KOPT-K1 (cell line): ENCODE data around the gene TLE4.

Experiments
- H3K27ac ChIP-seq: fragments of 200-600 bp; sonication (generic); 2 replicates; pipeline ENCODE4 v1.5.1; 2016; ENCODE audit warnings: antibody characterized with exemption, mild to moderate bottlenecking, low read depth, low read length; ENCODE audit not compliant: poor library complexity, severe bottlenecking
- H3K36me3 ChIP-seq: fragments of 200-600 bp; sonication (generic); 2 replicates; pipeline ENCODE4 v1.5.1; 2017; ENCODE audit warnings: antibody characterized with exemption, mild to moderate bottlenecking, low read length, moderate library complexity; ENCODE audit not compliant: insufficient read depth
- H3K9me3 ChIP-seq: fragments of 200-600 bp; sonication (generic); 2 replicates; pipeline ENCODE4 v1.5.1; 2017; ENCODE audit warnings: antibody characterized with exemption, low read length, mild to moderate bottlenecking; ENCODE audit not compliant: insufficient read depth, poor library complexity, severe bottlenecking

Gene TLE4

GRCh38 chr9:79609468-79610018, 37.8 kb downstream of the TLE4 start:
- Histone ChIP-seq H3K27ac (no peak overlapping the region), H3K36me3 (no peaks in the 10 kb centered on the region), H3K9me3 (no peaks in the 10 kb centered on the region)

- no peaks in the 10 kb centered on the region for H3K9me3 ChIP-seq
- H3K27ac ChIP-seq: no peak overlapping the region
- H3K36me3 ChIP-seq: no peaks in the 10 kb centered on the region
These were observed 38.4 kb downstream of the TLE4 start for GRCh38 chr9:79610019-79610631.

- no peaks in the 10 kb centered on the region for H3K9me3 ChIP-seq
- H3K36me3 ChIP-seq: no peaks in the 10 kb centered on the region
- H3K27ac ChIP-seq: no peak overlapping the region
These were observed 39.2 kb downstream of the TLE4 start for GRCh38 chr9:79610791-79611614.

- H3K27ac ChIP-seq: no peak overlapping the region
- no peaks in the 10 kb centered on the region for H3K36me3 ChIP-seq
- no peaks in the 10 kb centered on the region for H3K9me3 ChIP-seq
These were observed 41.4 kb downstream of the TLE4 start for GRCh38 chr9:79613145-79613544.

GRCh38 chr9:79615038-79615437, 43.3 kb downstream of the TLE4 start:
- H3K36me3 ChIP-seq: no peaks in the 10 kb centered on the region
- no peak overlapping the region for H3K27ac ChIP-seq
- no peaks in the 10 kb centered on the region for H3K9me3 ChIP-seq

GRCh38 chr9:79616013-79616412, 44.2 kb downstream of the TLE4 start:
- Histone ChIP-seq H3K9me3 (no peaks in the 10 kb centered on the region), H3K36me3 (no peaks in the 10 kb centered on the region), H3K27ac (no peak overlapping the region)

GRCh38 chr9:79616971-79617370, 45.2 kb downstream of the TLE4 start:
- no peaks in the 10 kb centered on the region for H3K36me3 ChIP-seq
- H3K9me3 ChIP-seq: no peaks in the 10 kb centered on the region
- H3K27ac ChIP-seq: no peak overlapping the region

GRCh38 chr9:79617395-79617794, 45.6 kb downstream of the TLE4 start:
- no peak overlapping the region for H3K27ac ChIP-seq
- H3K36me3 ChIP-seq: no peaks in the 10 kb centered on the region
- no peaks in the 10 kb centered on the region for H3K9me3 ChIP-seq

- H3K36me3 ChIP-seq: no peaks in the 10 kb centered on the region
- H3K9me3 ChIP-seq: no peaks in the 10 kb centered on the region
- H3K27ac ChIP-seq: no peak overlapping the region
These were observed 48.2 kb downstream of the TLE4 start for GRCh38 chr9:79619930-79620329.

GRCh38 chr9:79621916-79622575, 50.3 kb downstream of the TLE4 start:
- H3K9me3 ChIP-seq: no peaks in the 10 kb centered on the region
- no peak overlapping the region for H3K27ac ChIP-seq
- no peaks in the 10 kb centered on the region for H3K36me3 ChIP-seq

- H3K9me3 ChIP-seq: no peaks in the 10 kb centered on the region
- H3K36me3 ChIP-seq: no peaks in the 10 kb centered on the region
- H3K27ac ChIP-seq: no peak overlapping the region
These were observed 52.3 kb downstream of the TLE4 start for GRCh38 chr9:79623799-79624721.

- Histone ChIP-seq H3K27ac (no peak overlapping the region), H3K36me3 (no peaks in the 10 kb centered on the region), H3K9me3 (no peaks in the 10 kb centered on the region)
These were observed 58.0 kb downstream of the TLE4 start for GRCh38 chr9:79629721-79630120.

- Histone ChIP-seq H3K9me3 (no peaks in the 10 kb centered on the region), H3K36me3 (no peaks in the 10 kb centered on the region), H3K27ac (no peak overlapping the region)
These were observed 59.0 kb downstream of the TLE4 start for GRCh38 chr9:79630521-79631403.

- no peaks in the 10 kb centered on the region for H3K36me3 ChIP-seq
- H3K27ac ChIP-seq: no peak overlapping the region
These were observed 60.3 kb downstream of the TLE4 start for GRCh38 chr9:79632060-79632459.

More at GRCh38 chr9:79632060-79632459, 60.3 kb downstream of the TLE4 start:
- no peaks in the 10 kb centered on the region for H3K9me3 ChIP-seq
